GM19239 (cell line): ENCODE results near the gene C1QTNF8.
"Not testable (repeated sequence)": the region's sequence is repeated elsewhere in the genome, so short reads cannot be mapped to it uniquely, and the experiment has no call there.

Experiments used
- DNase-seq: peaks from one replicate; pipeline ENCODE4 v3.0.0; 2011; ENCODE audit warnings: low spot score; ENCODE audit not compliant: insufficient read length
- FAIRE-seq: peaks from 2 replicates; lab custom pipeline; 2011; peaks lifted over from hg19 to GRCh38; lab: Jason Lieb, UNC

Gene C1QTNF8

DNA sequence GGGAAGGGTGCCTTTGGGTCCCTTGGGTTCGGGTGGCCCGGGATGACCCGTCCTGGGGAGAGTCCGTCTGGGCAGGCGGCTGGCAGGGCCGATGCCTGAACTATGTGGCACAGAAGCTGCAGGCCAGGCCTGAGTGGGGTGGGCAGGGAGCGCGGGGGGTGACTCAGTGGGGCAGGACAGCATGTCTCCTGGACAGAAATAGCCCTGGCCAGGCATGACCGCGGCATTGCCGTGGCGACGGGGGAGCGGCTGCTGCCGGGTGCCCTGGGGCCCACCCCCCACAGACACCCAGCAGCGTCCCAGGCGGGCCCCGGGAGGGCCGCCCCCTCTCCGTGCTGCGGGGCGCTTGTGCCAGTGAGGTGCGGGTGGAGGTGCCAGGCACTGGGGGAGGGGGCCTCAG, 1.8 kb upstream of the C1QTNF8 start:
- FAIRE-seq, result no peak
- DNase-seq, result no peak

DNA sequence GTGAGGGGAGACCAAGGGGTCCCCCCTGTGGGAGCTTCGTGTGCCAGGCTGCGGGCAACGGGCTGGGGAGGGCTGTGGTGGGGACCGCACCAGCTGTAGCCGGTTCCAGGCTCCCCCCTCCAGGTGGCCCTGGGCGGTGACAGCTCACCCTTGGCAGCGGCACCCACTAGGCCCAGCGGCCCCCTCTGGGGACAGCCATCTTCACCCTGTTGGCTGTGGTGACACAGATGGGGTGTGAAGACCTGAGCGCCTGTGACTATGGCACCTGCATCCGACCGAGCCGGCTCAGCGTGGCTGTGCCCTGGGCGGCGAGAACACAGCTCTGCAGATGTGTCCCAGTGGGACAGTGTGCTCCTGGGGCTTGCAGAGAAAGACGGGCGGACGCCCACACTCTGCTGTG, 1.1 kb upstream of the C1QTNF8 start:
- FAIRE-seq, result no peak
- DNase-seq, result no peak

DNA sequence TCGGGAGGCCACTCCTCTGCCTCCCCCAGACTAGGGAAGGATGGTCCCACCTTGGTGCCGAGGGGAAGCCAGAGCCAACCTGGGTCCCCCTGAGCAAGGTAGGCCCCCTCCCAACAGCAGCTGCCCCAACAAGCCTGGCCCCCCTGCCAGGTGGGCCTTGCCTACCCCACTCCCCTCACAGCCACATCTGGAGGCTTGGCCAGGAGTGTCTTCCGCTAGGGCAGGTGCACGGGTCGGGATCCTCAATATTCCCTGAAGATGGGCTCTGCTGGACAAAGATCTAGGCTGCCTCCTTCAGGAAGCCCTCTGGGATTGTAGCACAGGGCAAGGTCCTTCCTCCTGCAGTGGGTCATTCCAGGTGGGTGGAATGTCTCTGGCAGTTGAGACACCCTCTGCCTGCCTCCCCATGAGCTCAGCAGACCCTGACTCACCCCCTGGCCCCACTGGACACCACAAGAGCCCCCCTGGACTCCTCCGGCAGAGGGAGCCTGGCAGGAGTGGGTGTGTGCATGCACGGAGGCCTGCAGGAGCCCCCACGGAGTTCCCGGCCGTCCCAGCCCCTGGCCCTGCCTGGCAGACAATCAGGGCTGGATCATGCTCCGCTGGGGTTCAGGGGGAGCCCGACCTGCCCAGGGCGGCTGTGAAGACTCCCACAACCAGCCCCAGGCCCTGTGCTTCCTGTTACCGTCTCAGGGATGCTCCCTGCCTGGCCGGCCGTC, 435 bp downstream of the C1QTNF8 start:
- no peak for FAIRE-seq
- no peak for DNase-seq

DNA sequence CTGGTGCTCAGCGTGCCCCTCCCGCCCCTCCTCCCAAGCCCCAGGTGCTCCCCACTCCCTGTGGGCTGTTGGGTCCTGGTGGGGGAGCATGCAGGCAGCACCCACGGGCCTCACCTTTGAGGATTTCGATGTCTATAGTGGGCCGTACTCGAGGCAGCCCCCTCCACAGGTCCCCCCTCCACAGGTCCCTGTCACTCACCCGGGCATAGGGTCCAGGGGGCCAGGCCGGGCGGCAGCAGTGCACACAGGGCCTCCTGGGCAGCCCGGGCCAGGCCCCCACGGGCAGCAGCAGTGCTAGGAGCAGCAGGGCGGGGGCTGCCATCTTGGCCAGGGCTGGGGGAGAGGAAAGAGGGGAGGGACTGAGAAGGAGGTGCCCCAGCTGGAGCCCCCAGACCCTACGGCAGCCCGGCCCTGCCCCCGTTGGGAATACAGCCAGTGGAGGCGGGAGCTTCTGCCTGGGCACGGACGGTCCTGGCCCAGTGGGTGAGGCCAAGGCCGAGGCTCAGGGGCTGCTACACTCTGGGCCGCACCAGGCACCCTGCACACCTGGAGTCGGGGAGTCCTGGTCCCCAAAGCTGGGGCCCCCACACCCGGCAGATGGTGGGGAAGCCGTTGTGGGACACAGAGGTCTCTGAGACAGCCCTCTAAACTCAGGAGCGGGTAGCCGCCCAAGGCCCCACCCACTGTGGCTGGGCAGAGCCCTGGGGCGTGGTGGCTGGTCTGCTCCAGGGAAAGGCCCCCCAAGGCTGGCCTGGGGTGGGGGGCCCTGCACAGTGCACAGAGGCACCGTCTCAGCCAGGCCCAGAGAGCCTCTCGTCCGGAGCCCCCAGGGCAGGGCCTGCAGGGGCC, 1.2 kb downstream of the C1QTNF8 start:
- no peak for DNase-seq
- no peak for FAIRE-seq

DNA sequence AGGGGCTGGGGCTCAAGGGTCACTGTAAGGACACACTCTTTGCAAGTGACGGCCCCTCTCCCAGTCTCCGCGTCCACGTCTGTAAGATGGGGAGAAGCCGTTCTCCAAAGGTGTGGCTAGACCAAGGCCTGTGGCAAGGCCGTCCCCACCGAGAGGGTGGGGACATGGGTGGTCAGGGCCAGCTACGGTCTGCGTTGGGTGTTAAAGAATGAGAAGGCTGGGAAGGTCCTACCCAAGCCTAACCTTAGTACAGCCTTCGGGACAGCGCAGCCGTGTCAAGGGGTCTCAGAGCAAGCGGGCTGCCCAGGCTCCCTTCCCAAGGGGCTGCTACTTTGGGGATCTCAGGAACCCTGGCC, 1.9 kb downstream of the C1QTNF8 start:
- DNase-seq (no peak), FAIRE-seq (no peak)

DNA sequence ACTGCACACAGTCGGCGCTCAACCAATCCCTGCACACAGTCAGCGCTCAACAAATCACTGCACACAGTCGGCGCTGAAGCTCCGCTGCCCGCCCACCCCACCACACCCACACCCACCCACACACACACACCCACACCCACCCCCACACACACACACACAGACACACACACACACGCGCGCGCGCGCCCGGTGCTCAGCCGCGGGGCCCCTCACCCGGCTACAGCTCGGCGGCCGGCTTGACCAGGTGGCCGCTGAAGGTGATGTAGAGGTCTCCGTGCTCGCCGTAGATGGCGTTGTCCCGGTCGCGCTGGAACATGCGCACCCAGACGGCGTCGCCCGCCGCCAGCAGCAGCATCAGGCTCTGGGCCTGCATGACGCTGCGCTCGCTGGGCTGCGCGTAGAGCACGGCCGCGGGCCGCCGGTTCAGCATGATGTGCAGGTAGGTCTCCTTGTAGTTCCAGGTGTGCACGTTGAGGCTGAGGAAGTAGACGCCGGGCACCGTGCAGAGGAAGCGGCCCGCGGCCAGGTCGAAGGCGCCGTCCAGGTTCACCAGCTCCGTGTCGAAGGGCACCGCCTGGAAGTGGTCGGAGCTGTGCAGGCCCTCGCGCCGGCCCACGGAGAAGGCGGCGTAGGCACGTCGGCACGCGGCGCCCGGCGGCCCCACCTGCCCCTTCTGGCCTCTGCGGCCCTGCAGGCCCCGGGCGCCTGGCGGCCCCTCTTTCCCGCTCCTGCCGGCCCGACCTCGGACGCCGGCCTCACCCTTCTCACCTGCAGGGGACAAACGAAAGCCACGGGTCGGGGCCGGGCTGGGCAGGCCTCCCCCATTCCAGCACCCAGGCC, 2.5 kb downstream of the C1QTNF8 start:
- FAIRE-seq, result no peak
- no peak for DNase-seq

DNA sequence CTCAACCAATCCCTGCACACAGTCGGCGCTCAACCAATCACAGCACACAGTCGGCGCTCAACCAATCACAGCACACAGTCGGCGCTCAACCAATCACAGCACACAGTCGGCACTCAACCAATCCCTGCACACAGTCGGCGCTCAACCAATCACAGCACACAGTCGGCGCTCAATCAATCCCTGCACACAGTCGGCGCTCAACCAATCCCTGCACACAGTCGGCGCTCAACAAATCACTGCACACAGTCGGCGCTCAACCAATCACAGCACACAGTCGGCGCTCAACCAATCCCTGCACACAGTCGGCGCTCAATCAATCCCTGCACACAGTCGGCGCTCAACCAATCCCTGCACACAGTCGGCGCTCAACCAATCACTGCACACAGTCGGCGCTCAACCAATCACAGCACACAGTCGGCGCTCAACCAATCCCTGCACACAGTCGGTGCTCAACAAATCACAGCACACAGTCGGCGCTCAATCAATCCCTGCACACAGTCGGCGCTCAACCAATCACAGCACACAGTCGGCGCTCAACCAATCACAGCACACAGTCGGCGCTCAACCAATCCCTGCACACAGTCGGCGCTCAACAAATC, 3.3 kb downstream of the C1QTNF8 start:
- FAIRE-seq, DNase-seq: not testable (repeated sequence)

DNA sequence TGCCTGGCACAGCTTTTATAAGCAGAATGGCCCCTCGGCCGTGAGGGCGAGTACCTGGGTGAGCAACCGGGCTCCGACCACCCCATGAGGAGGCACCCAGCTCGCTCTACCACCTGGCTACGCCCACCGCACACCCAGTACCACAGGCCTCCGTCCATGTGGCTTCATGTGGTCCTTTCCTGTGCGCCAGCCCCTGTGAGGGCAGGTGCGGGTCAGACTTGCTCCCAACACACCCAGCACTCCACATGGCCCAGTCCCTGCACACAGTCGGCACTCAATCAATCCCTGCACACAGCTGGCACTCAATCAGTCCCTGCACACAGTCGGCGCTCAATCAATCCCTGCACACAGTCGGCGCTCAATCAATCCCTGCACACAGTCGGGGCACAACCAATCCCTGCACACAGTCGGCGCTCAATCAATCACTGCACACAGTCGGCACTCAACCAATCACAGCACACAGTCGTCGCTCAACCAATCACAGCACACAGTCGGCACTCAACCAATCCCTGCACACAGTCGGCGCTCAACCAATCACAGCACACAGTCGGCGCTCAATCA, 4.0 kb downstream of the C1QTNF8 start:
- no peak for FAIRE-seq
- DNase-seq, result no peak

- DNase-seq, result no peak
- FAIRE-seq, result no peak
These were observed 5.1 kb downstream of the C1QTNF8 start for GRCh38 chr16:1090620-1091587.

DNA sequence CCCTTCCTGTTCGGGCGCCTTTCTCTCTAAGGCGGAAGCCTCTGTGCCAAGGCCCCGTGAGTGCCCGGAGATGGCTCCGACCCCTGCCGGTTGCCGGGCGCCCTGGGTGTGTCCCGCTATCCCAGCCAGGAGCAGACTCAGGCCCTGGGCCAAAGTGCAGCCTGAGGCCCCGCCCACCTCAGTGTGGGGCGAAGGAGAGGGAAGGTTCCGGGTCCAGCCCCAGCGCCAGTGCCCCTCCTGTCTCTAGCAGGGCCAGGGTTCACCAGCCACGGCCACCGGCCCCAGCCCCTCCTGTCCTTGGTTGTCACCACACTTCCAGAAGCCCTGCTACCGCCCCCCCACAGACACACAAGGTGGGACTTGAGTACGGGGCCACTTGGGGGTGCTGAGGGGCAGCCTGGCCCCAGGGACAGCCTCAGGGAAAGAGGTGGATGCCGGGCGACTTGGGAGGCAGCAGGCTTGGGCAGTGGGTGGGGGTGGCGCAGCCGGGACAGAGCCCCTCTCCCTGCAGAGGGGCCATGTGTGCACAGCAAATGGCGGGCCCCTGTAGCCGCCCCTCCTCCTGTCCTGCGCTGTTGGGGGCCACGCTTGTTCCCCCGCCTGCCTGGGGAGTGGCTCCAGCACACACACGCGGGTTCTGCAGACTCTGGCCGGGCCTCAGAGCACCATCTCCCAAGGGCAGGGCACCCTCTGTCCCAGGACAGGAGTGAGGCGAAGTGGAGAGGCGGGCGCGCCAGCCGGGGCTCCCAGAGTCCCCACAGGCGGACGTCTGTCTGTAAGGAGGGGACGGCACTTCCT, 6.0 kb downstream of the C1QTNF8 start:
- FAIRE-seq (no peak), DNase-seq (no peak)

DNA sequence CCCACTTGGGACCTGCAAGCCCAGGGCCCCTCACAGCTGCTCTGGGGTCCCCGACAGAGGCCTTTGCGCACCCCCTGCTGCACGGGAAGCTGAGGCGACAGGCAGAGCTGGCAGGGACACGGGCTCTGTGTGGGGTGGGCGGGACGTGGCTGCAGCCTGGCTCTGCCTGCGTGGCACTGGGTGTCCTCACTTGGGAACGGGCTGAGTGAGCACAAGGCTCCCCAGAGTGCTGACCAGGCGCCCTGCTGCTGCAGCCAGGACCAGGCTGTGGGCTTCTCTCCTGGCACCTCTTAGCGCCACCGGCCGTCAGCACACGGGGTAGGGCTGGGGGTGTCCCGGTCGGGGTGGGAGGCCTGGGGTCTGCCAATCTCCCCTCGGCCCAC, 6.6 kb downstream of the C1QTNF8 start:
- no peak for FAIRE-seq

GRCh38 chr16:1088295-1089170, 7.5 kb downstream of the C1QTNF8 start:
- DNase-seq, result no peak
- no peak for FAIRE-seq

More for the DNA sequence above, 6.6 kb downstream of the C1QTNF8 start:
- DNase-seq, result no peak

DNA sequence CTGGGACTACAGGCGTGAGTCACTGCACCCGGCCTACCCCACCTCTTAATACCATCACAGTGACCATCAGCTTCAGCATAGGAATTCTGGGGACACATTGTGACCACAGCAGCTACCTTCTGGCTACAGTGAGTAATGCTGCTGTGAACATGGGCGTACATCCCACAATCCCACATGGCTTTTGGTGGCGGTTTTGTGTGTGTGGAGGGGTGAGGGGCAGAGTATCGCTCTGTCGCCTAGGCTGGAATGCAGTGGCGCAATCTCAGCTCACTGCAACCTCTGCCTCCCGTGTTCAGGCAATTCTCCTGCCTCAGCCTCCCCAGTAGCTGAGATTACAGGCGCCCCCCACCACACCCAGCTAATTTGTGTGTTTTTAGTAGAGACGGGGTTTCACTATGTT, 9.6 kb downstream of the C1QTNF8 start:
- not testable (repeated sequence) for DNase-seq, FAIRE-seq

DNA sequence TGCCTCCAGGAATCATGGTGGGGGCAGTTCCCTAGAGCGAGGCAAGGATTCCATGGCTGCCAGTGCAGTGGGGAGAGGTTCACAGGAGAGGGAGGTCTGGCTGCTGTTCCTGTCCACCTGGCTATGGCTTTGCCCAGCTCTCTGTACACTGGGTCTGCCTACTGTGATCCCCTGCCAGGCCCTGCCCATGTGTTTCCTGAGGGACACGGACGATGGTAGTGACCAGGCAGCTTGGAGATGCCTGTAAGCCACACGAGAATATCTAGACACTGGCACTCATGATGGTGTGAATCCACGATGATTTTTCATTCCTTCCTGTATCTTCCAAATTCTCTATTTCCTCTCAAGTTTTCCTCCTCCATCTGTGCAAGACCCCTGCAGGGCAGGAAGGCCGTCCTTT, 11.1 kb downstream of the C1QTNF8 start:
- FAIRE-seq (no peak), DNase-seq (no peak)

- no peak for FAIRE-seq
- DNase-seq, result no peak
These were observed 12.9 kb downstream of the C1QTNF8 start for GRCh38 chr16:1082952-1083675.

- DNase-seq (no peak), FAIRE-seq (no peak)
These were observed 13.6 kb downstream of the C1QTNF8 start for GRCh38 chr16:1082266-1082951.
